Measurements from ENCODE around the gene EDIL3.

DNA sequence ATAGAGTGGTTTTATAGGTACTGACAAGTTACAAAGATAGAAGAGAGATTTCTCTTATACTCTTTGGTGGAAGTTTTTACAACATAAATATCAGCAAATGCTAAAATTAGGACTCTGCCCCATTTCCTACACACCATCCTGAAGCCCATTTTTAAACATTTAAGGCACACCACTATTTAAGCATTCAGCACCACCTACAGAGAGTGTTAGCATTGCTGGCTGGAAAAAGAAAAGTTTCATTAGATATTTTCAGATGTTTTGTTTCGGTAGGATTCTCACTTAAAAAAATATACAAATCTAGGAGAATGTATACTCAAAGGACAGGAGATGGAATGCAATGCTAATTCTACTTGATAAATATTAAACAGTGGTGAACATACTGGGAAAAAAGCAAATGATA lies 471.1 kb downstream of the EDIL3 start:
- TF ChIP-seq POLR2A (IDR thresholded peaks at IDR 0.05), result no peak
- TF ChIP-seq, protein P1, sequence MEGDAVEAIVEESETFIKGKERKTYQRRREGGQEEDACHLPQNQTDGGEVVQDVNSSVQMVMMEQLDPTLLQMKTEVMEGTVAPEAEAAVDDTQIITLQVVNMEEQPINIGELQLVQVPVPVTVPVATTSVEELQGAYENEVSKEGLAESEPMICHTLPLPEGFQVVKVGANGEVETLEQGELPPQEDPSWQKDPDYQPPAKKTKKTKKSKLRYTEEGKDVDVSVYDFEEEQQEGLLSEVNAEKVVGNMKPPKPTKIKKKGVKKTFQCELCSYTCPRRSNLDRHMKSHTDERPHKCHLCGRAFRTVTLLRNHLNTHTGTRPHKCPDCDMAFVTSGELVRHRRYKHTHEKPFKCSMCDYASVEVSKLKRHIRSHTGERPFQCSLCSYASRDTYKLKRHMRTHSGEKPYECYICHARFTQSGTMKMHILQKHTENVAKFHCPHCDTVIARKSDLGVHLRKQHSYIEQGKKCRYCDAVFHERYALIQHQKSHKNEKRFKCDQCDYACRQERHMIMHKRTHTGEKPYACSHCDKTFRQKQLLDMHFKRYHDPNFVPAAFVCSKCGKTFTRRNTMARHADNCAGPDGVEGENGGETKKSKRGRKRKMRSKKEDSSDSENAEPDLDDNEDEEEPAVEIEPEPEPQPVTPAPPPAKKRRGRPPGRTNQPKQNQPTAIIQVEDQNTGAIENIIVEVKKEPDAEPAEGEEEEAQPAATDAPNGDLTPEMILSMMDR (IDR thresholded peaks at IDR 0.05), result no peak

All from breast epithelium (tissue), 3 donors.